Breast epithelium (tissue), 4 donors: ENCODE measurements around the gene MRGPRX1. TPM values are rescaled to one million over a fixed set of nuclear protein-coding genes. Genes with fewer than 3 reads are reported as not detected.

Experiments used
- DNase-seq, 2 donors: peaks; one replicate each; pipeline ENCODE4 v3.0.0-alpha.2; 2019; ENCODE audit warnings: low spot score in 2 of 2
- H3K27ac ChIP-seq, 2 donors: fragments of 200-600 bp; sonication (generic) in 1 of 2; one replicate each; pipeline ENCODE4 v1.5.1; 2016 to 2019; ENCODE audit warnings: mild to moderate bottlenecking in 1 of 2
- H3K27me3 ChIP-seq, 2 donors: fragments of 200-600 bp; sonication (generic) in 1 of 2; one replicate each; pipeline versions ENCODE4 v1.5.1 to v1.6.0; 2017 to 2019; ENCODE audit warnings: control low read depth in 1 of 2, mild to moderate bottlenecking in 1 of 2
- H3K36me3 ChIP-seq: fragments of 200-600 bp; one replicate; pipeline ENCODE4 v1.5.1; 2019
- H3K4me1 ChIP-seq, 2 donors: fragments of 200-600 bp; sonication (generic); one replicate each; pipeline ENCODE4 v1.5.1; 2016 to 2019; ENCODE audit warnings: control low read depth in 1 of 2
- H3K4me3 ChIP-seq, 3 donors: fragments of 200-600 bp; sonication (generic); 1 replicate in 2 of 3; 2 replicates in 1 of 3; pipeline ENCODE4 v1.5.1; 2016 to 2019; ENCODE audit warnings: mild to moderate bottlenecking in 3 of 3, moderate library complexity in 2 of 3
- H3K9me3 ChIP-seq, 2 donors: fragments of 200-600 bp; sonication (generic) in 1 of 2; one replicate each; pipeline ENCODE4 v1.5.1; 2016 to 2019; ENCODE audit warnings: control low read depth in 1 of 2
- POLR2A ChIP-seq: fragments of 450-650 bp; IDR thresholded peaks from one replicate; pipeline ENCODE4 v1.6.1; 2016; ENCODE audit warnings: antibody characterized with exemption, mild to moderate bottlenecking, moderate library complexity
- POLR2AphosphoS5 ChIP-seq, 3 donors: sonication (generic); formaldehyde crosslinking; IDR thresholded peaks; one replicate each; pipeline ENCODE4 v1.6.1; 2017; ENCODE audit warnings: antibody characterized with exemption in 3 of 3
- intact Hi-C: fragments of 100-400 bp; cut with DNase I; formaldehyde crosslinking; loops from one replicate; pipeline ENCODE4 v1.15.1; 2023; ENCODE audit warnings: low total_unique reads
- total RNA-seq, 3 donors: library from RNA; depleted of rRNA; stranded (reverse); fragments of >200 nt; gene quantifications; one replicate each; pipeline ENCODE4 v1.1.0, GENCODE V29; 2016
- TF ChIP-seq, protein P1 (sequence below), 3 donors: fragments of 450-650 bp; IDR thresholded peaks; one replicate each; pipeline ENCODE4 v1.5.1; 2016 to 2017; ENCODE audit warnings: antibody characterized with exemption in 3 of 3, mild to moderate bottlenecking in 3 of 3, moderate library complexity in 3 of 3

MRGPRX1 gene
- total RNA-seq, result not detected

DNA sequence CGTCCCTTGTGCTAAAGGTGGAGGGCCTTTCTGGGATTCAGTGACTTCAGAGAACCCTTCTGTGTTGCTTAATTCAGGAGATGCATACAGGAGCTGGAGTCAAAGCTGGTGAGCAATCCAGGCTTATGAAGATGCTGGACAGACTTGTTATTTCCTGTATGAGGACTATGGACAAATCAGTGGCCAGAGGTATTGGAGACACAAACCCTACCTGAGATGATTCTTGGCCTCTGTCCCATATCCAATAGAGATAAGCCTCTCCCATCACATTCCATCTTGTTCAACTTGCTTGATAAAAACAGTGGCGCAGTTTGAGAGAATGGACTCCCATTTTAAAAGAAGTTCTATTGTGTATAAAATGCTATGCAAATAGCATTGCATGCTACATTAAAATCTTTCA lies at the start of gene MRGPRX1:
Gene MRGPRX1 (minus strand): TSS at position 101 of the 400 bp plus-strand sequence. CDS start 4,630 bp downstream, outside the sequence.
- TF ChIP-seq POLR2AphosphoS5 (IDR thresholded peaks at IDR 0.05) (no peak), POLR2A (no peak)
- TF ChIP-seq, protein P1, sequence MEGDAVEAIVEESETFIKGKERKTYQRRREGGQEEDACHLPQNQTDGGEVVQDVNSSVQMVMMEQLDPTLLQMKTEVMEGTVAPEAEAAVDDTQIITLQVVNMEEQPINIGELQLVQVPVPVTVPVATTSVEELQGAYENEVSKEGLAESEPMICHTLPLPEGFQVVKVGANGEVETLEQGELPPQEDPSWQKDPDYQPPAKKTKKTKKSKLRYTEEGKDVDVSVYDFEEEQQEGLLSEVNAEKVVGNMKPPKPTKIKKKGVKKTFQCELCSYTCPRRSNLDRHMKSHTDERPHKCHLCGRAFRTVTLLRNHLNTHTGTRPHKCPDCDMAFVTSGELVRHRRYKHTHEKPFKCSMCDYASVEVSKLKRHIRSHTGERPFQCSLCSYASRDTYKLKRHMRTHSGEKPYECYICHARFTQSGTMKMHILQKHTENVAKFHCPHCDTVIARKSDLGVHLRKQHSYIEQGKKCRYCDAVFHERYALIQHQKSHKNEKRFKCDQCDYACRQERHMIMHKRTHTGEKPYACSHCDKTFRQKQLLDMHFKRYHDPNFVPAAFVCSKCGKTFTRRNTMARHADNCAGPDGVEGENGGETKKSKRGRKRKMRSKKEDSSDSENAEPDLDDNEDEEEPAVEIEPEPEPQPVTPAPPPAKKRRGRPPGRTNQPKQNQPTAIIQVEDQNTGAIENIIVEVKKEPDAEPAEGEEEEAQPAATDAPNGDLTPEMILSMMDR (IDR thresholded peaks at IDR 0.05), result no peak
- H3K9me3 ChIP-seq, result no peaks in the 10 kb centered on the region
- intact Hi-C loops, result no loop called here
- no peak within 1 kb of the TSS for H3K4me3 ChIP-seq
- no peaks in the 10 kb centered on the region for H3K4me1 ChIP-seq
- no peaks in the 10 kb centered on the region for H3K27me3 ChIP-seq
- no peak within 1 kb of the TSS for H3K27ac ChIP-seq
- no peak for DNase-seq
- H3K36me3 ChIP-seq, result no peaks in the 10 kb centered on the region

DNA sequence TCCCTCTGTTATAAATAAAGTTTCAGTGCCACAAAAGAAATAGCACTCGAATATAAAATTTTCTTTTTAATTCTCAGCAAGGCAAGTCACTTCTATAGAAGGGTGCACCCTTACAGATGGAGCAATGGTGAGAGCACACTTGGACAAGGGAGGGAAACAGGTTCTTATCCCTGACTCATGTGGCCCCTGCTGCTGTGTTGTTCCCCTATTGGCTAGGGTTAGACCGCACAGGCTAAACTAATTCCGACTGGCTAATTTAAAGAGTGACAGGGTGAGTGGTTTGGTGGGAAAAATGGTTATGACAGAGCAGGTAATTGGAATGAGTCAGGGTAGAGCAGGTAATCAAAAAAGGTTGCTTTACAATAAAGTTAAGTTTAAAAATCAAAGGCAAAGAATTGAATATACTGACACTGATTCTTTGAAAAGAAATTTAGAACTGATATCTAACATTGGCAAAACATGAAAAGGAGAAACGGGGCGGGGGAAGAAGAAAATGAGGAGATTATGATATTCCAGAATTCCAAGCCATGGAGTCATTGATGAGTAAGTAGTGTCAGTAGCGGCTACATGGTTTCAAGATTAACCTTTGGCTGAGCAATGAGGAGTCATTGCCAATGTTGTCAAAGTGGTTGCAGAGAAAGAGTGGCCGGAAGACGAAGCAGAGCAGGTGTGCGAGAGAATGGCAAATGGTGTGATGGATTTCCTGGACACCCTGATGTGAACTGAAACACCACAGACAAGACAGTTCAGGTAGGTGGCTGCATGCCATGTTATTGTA lies 48.4 kb upstream of the MRGPRX1 start:
- Histone ChIP-seq H3K36me3 (no peaks in the 10 kb centered on the region), H3K4me1 (no peaks in the 10 kb centered on the region), H3K27me3 (no peaks in the 10 kb centered on the region), H3K9me3 (no peaks in the 10 kb centered on the region), H3K27ac (no peak overlapping the region), H3K4me3 (no peak overlapping the region)
- no peak for DNase-seq
- TF ChIP-seq, protein P1 (IDR thresholded peaks at IDR 0.05), result no peak
- TF ChIP-seq POLR2A (no peak), POLR2AphosphoS5 (IDR thresholded peaks at IDR 0.05) (no peak)
- intact Hi-C loops, result no loop called here

- intact Hi-C loops, result no loop called here
- TF ChIP-seq, protein P1 (IDR thresholded peaks at IDR 0.05), result no peak
- TF ChIP-seq POLR2AphosphoS5 (IDR thresholded peaks at IDR 0.05) (no peak), POLR2A (no peak)
- Histone ChIP-seq H3K36me3 (no peaks in the 10 kb centered on the region), H3K4me1 (no peaks in the 10 kb centered on the region), H3K4me3 (no peak overlapping the region), H3K27me3 (no peaks in the 10 kb centered on the region), H3K27ac (no peak overlapping the region), H3K9me3 (no peaks in the 10 kb centered on the region)
- DNase-seq, result no peak
Measured at GRCh38 chr11:18986744-18987143, 47.5 kb upstream of the MRGPRX1 start.

DNA sequence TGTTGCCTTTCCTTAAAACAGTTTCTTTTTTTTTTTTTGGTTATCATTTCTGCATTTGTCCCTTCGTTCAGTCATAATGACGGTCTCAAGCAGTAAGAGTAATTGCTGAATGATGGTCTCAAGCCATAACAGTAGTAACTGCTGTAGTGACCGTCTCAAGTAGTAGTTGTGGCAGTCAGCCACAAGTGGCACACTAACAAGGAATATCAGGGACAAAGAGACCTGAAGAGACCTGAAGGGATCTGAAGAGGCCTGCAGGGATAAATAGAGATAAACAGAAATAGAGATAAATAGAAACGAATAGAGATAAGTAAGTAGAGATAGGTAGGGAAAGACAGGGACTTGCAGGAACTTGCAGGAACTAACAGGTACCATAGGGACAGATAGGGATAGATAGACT lies 42.7 kb upstream of the MRGPRX1 start:
- H3K27ac ChIP-seq, result no peak overlapping the region
- no peaks in the 10 kb centered on the region for H3K4me1 ChIP-seq
- no peak overlapping the region for H3K4me3 ChIP-seq
- no peak for DNase-seq
- H3K27me3 ChIP-seq, result no peaks in the 10 kb centered on the region
- intact Hi-C loops, result no loop called here
- H3K36me3 ChIP-seq, result no peaks in the 10 kb centered on the region
- peaks cover 0 to 7% of the 10 kb centered on the region in 2 donors for H3K9me3 ChIP-seq
- TF ChIP-seq, protein P1 (IDR thresholded peaks at IDR 0.05), result no peak
- TF ChIP-seq POLR2AphosphoS5 (IDR thresholded peaks at IDR 0.05) (no peak), POLR2A (no peak)

GRCh38 chr11:18974192-18974591 lies 35.0 kb upstream of the MRGPRX1 start:
- Histone ChIP-seq H3K4me3 (no peak overlapping the region), H3K4me1 (no peaks in the 10 kb centered on the region), H3K27ac (no peak overlapping the region), H3K9me3 (peaks cover 0 to 6% of the 10 kb centered on the region in 2 donors), H3K36me3 (no peaks in the 10 kb centered on the region), H3K27me3 (no peaks in the 10 kb centered on the region)
- intact Hi-C loops, result no loop called here
- TF ChIP-seq POLR2A (no peak), POLR2AphosphoS5 (IDR thresholded peaks at IDR 0.05) (no peak)
- TF ChIP-seq, protein P1 (IDR thresholded peaks at IDR 0.05), result no peak
- DNase-seq, result no peak
